Activated CD4-positive, alpha-beta T cell treated with anti-CD3 and anti-CD28 coated beads, Interleukin-2, amount 10 ng/mL, durations not matched to agents 24 days and 14 days (primary cell): ENCODE data around the gene IKBKG. TPM values are rescaled to one million over a fixed set of nuclear protein-coding genes. Genes with fewer than 3 reads are reported as not detected.
"Not testable (repeated sequence)": the region's sequence is repeated elsewhere in the genome, so short reads cannot be mapped to it uniquely, and the experiment has no call there.

Experiments used
- DNase-seq: peaks from one replicate; pipeline ENCODE4 v3.0.0; 2022
- H3K27ac Mint-ChIP-seq: one replicate; pipeline ENCODE4 v1.8.0; 2022; ENCODE audit warnings: mild to moderate bottlenecking, mixed read lengths
- H3K27me3 Mint-ChIP-seq: one replicate; pipeline ENCODE4 v1.8.0; 2022; ENCODE audit warnings: mixed read lengths
- H3K36me3 Mint-ChIP-seq: one replicate; pipeline ENCODE4 v1.8.0; 2022; ENCODE audit warnings: low read depth, mild to moderate bottlenecking, mixed read lengths
- H3K4me1 Mint-ChIP-seq: one replicate; pipeline ENCODE4 v1.8.0; 2021; ENCODE audit warnings: mixed read lengths
- H3K4me3 Mint-ChIP-seq: one replicate; pipeline ENCODE4 v1.8.0; 2022; ENCODE audit warnings: mild to moderate bottlenecking, moderate library complexity, mixed read lengths
- H3K9me3 Mint-ChIP-seq: one replicate; pipeline ENCODE4 v1.8.0; 2021; ENCODE audit warnings: mixed read lengths
- intact Hi-C: fragments of 100-400 bp; cut with micrococcal nuclease; formaldehyde crosslinking; loops from one replicate; pipeline ENCODE4 v1.15.1; 2023
- total RNA-seq: library from RNA; stranded (reverse); gene quantifications from 2 replicates; pipeline ENCODE4 v1.2.3, GENCODE V29; 2022

Gene IKBKG
- total RNA-seq, 1 donor from 2014 or later: 37.7 TPM

- no peak overlapping the region for H3K4me3 Mint-ChIP-seq
- no peaks in the 10 kb centered on the region for H3K9me3 Mint-ChIP-seq
- H3K27ac Mint-ChIP-seq: no peak overlapping the region
- DNase-seq: peak; percentile 95
- H3K27me3 Mint-ChIP-seq: no peaks in the 10 kb centered on the region
- intact Hi-C loops: loop anchor here (2.0 kb wide), 1 partner anchor 44 kb away; the partner anchor contains the start of gene SLC10A3
- H3K36me3 Mint-ChIP-seq: peaks cover 23% of the 10 kb centered on the region
- H3K4me1 Mint-ChIP-seq: no peaks in the 10 kb centered on the region
Measured at GRCh38 chrX:154534526-154535322, 12.7 kb upstream of the IKBKG start.

GRCh38 chrX:154535892-154536291, 11.5 kb upstream of the IKBKG start:
- intact Hi-C loops: loop anchor here (2.0 kb wide), 1 partner anchor 45 kb away; the partner anchor contains the start of gene SLC10A3
- Mint-ChIP-seq H3K4me1 (no peaks in the 10 kb centered on the region), H3K27me3 (no peaks in the 10 kb centered on the region), H3K9me3 (no peaks in the 10 kb centered on the region), H3K27ac (no peak overlapping the region), H3K4me3 (no peak overlapping the region), H3K36me3 (peaks cover 20% of the 10 kb centered on the region)
- no peak for DNase-seq

- no peak overlapping the region for H3K4me3 Mint-ChIP-seq
- no peak overlapping the region for H3K27ac Mint-ChIP-seq
- H3K36me3 Mint-ChIP-seq: peaks cover 13% of the 10 kb centered on the region
- DNase-seq: no peak
- peaks cover 14% of the 10 kb centered on the region for H3K4me1 Mint-ChIP-seq
- H3K27me3 Mint-ChIP-seq: no peaks in the 10 kb centered on the region
- no peaks in the 10 kb centered on the region for H3K9me3 Mint-ChIP-seq
- intact Hi-C loops: no loop called here
Measured at GRCh38 chrX:154539077-154539476, 8.3 kb upstream of the IKBKG start.

DNA sequence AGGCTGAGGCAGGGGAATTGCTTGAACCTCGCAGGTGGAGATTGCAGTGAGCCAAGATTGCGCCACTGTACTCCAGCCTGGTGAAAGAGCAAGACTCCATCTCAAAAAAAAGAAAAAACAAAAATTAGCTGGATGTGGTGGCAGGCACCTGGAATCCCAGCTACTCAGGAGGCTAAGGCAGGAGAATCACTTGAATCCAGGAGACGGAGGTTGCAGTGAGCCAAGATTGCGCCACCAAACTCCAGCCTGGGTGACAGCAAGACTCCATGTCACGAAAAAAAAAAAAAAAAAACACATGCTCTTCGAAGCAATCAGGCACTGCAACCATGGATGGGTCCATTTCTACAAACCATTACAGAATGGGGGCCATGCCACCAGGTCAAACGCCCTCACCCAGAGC, 7.1 kb upstream of the IKBKG start:
- H3K27me3 Mint-ChIP-seq, H3K4me3 Mint-ChIP-seq, H3K27ac Mint-ChIP-seq, DNase-seq, H3K9me3 Mint-ChIP-seq, intact Hi-C loops: not testable (repeated sequence)
- Mint-ChIP-seq H3K36me3 (peaks cover 13% of the 10 kb centered on the region), H3K4me1 (peaks cover 19% of the 10 kb centered on the region)

GRCh38 chrX:154540897-154541535, 6.4 kb upstream of the IKBKG start:
- H3K9me3 Mint-ChIP-seq: no peaks in the 10 kb centered on the region
- no peak for DNase-seq
- no peaks in the 10 kb centered on the region for H3K27me3 Mint-ChIP-seq
- H3K27ac Mint-ChIP-seq: no peak overlapping the region
- no peak overlapping the region for H3K4me3 Mint-ChIP-seq
- peaks cover 23% of the 10 kb centered on the region for H3K4me1 Mint-ChIP-seq
- intact Hi-C loops: no loop called here
- H3K36me3 Mint-ChIP-seq: peaks cover 13% of the 10 kb centered on the region

DNA sequence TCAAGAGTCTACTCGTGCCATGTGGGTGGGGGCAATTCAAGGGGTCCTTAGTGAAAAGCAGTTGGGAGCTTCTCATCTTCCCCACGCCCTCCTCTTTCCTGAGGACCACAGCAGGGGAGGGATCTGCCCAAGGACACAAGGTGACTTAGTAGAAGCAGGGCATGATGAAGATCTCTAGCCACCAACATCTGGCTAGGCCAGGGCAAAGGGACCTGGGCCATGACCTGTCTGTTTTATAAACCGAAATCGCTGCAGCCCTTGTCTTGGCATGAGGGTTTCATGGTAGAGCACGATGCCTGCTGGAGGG, 5.9 kb upstream of the IKBKG start:
- H3K4me1 Mint-ChIP-seq: peaks cover 26% of the 10 kb centered on the region
- no peaks in the 10 kb centered on the region for H3K27me3 Mint-ChIP-seq
- H3K4me3 Mint-ChIP-seq: no peak overlapping the region
- H3K9me3 Mint-ChIP-seq: no peaks in the 10 kb centered on the region
- H3K36me3 Mint-ChIP-seq: peaks cover 14% of the 10 kb centered on the region
- no peak overlapping the region for H3K27ac Mint-ChIP-seq
- intact Hi-C loops: no loop called here
- DNase-seq: no peak

GRCh38 chrX:154541896-154542722, 5.3 kb upstream of the IKBKG start:
- Mint-ChIP-seq H3K4me1 (peaks cover 26% of the 10 kb centered on the region), H3K27ac (peak overlapping the region; percentile 91), H3K9me3 (no peaks in the 10 kb centered on the region), H3K27me3 (no peaks in the 10 kb centered on the region), H3K4me3 (peak overlapping the region; percentile 79), H3K36me3 (peaks cover 14% of the 10 kb centered on the region)
- intact Hi-C loops: no loop called here
- DNase-seq: no peak

GRCh38 chrX:154542723-154543424, 4.5 kb upstream of the IKBKG start:
- peak; percentile 59 for DNase-seq
- Mint-ChIP-seq H3K36me3 (peaks cover 13% of the 10 kb centered on the region), H3K4me3 (peak overlapping the region; percentile 79), H3K9me3 (no peaks in the 10 kb centered on the region), H3K4me1 (peaks cover 27% of the 10 kb centered on the region), H3K27ac (peak overlapping the region; percentile 91), H3K27me3 (no peaks in the 10 kb centered on the region)
- intact Hi-C loops: no loop called here

GRCh38 chrX:154545673-154546274, 1.6 kb upstream of the IKBKG start:
- Mint-ChIP-seq H3K4me1 (peaks cover 40% of the 10 kb centered on the region), H3K27ac (peak overlapping the region; percentile 56), H3K27me3 (no peaks in the 10 kb centered on the region), H3K36me3 (peaks cover 15% of the 10 kb centered on the region), H3K9me3 (no peaks in the 10 kb centered on the region), H3K4me3 (peak overlapping the region; percentile 77)
- DNase-seq: no peak
- intact Hi-C loops: no loop called here

DNA sequence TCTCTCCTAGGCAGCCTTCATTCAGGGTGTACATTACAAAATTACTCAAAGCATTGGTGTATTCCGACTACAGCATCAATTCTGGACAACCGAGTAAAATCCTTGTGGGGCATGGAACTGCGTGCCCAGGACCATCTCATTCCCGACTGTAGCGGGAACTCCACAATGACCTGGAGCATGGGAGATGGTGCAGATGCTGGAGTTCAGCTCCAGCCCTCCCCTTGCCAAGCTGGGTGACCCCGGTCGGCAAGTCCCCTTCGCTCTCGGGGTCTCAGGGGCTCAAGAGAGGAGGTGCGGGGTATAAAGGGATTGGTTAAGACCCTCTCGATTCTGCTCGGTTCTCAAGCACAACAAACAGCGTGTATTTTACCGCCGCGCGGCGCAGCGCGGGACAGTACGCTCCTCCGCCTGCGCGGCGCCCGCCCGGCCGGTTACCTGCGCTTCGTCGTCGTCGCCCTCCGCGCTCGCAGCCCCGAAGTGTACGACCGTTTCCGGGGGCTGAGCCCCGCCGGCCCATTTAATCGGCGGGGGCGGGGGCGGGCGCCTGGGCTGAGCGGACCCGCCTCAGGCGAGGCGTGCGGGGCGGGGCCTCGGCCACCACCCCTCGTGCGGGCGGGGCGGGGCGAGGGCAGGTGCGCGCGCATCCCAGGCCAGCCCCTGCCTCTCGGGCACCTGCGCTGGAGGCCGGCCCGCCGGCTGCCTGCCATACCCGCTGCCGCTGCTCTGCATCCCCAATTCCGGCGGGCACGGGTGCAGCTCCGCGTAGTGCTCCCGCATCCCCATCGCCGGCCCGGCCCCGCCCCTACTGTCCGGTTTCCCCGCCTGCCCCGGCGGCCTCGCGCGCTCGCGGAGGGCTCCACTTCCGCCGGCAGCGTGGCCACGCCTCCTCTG, 821 bp upstream of the IKBKG start, which contains the start of gene G6PD:
Gene G6PD, minus strand, starts transcription at position 493 of the 891 bp plus-strand sequence. CDS start 691 bp downstream, outside the sequence.
- intact Hi-C loops: loop anchor here (1.0 kb wide), 1 partner anchor 68 kb away; no protein-coding TSS in a partner anchor
- peak within 1 kb of the TSS; percentile 97 for H3K27ac Mint-ChIP-seq
- H3K4me3 Mint-ChIP-seq: peak within 1 kb of the TSS; percentile 96
- H3K9me3 Mint-ChIP-seq: no peaks in the 10 kb centered on the region
- DNase-seq: peak; percentile 94
- H3K27me3 Mint-ChIP-seq: no peaks in the 10 kb centered on the region
- peaks cover 40% of the 10 kb centered on the region for H3K4me1 Mint-ChIP-seq
- H3K36me3 Mint-ChIP-seq: peaks cover 15% of the 10 kb centered on the region

DNA sequence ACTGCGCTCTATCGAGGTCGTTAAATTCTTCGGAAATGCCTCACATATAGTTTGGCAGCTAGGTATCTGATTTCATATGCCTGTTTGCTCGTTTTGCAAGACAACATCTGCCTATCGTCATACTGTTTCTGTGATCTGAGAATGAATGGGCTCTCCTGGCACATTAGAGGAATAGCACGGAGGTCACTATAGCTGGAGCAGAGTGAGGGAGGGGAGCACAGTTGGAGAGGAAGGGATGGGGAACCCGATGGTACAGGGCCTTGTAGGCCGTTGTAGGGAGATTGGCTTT, 552 bp downstream of the IKBKG start:
- Mint-ChIP-seq H3K4me1 (peaks cover 34% of the 10 kb centered on the region), H3K9me3 (no peaks in the 10 kb centered on the region), H3K36me3 (peaks cover 15% of the 10 kb centered on the region), H3K4me3 (peak overlapping the region; percentile 96), H3K27me3 (no peaks in the 10 kb centered on the region), H3K27ac (peak overlapping the region; percentile 97)
- intact Hi-C loops: no loop called here
- DNase-seq: no peak

GRCh38 chrX:154549766-154550165, 2.3 kb downstream of the IKBKG start:
- Mint-ChIP-seq H3K36me3 (peaks cover 18% of the 10 kb centered on the region), H3K9me3 (no peaks in the 10 kb centered on the region), H3K4me3 (peak overlapping the region; percentile 21), H3K27ac (peak overlapping the region; percentile 25), H3K27me3 (no peaks in the 10 kb centered on the region), H3K4me1 (peaks cover 31% of the 10 kb centered on the region)
- intact Hi-C loops: no loop called here
- no peak for DNase-seq
